ENCODE data around the gene MYBL2. TPM values are rescaled to one million over a fixed set of nuclear protein-coding genes. Genes with fewer than 3 reads are reported as not detected.
"Not testable (repeated sequence)": the region's sequence is repeated elsewhere in the genome, so short reads cannot be mapped to it uniquely, and the experiment has no call there.

The MYBL2 gene
- total RNA-seq, 1 experiment from 2014 or later, result 345 TPM

DNA sequence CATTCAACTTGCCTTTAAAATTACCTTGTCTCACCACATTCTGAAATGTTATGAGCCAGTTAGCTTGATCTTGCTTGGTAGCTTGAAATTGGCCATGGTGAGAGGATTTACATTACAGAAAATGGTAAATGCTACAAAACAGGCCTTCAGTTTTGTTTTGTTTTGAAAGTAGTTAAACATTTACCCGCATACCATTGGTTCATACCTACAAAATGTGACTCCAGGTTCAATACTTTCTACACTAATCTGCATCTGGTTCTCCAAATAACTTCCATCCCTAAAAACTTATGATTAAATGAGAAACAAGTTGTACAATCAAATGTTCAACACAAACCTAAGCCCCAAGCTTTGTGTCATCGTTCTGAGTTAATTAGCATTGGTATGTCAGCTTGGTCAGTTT, 30.5 kb upstream of the MYBL2 start:
- Histone ChIP-seq H3K27me3 (replicated peaks; ENCODE audit: control insufficient read depth, insufficient read depth, low read length) (no peaks in the 10 kb centered on the region), H3K4me1 (peaks cover 10% of the 10 kb centered on the region), H3K36me3 (ENCODE audit: control insufficient read depth, insufficient read depth, low read length) (0 out of 2 replicates have a peak, but pooled peaks cover 2% of the 10 kb centered on the region), H3K4me3 (ENCODE audit: low read depth, low read length) (no peak overlapping the region), H3K9me3 (no peaks in the 10 kb centered on the region)
- ChIA-PET POLR2A (interaction anchor here (0.6 to 1.0 kb wide), 3 partner anchors 31 to 41 kb away, joined by 3 to 5 read pairs (median 4); no protein-coding TSS in a partner anchor), CTCF (interaction anchor here (0.6 to 0.8 kb wide), 2 partner anchors 88 to 98 kb away, joined by 3 to 5 read pairs; no protein-coding TSS in a partner anchor)
- H3K27me3 Mint-ChIP-seq (ENCODE audit: insufficient read depth, unreplicated experiment), result no peaks in the 10 kb centered on the region
- BruUV-seq (replicated peaks), result no TSS peak
- H3K4me3 Mint-ChIP-seq (ENCODE audit: unreplicated experiment), result no peak overlapping the region
- peaks cover 62% of the 10 kb centered on the region for H3K36me3 Mint-ChIP-seq (ENCODE audit: insufficient read depth, unreplicated experiment)
- no peak overlapping the region for H3K27ac Mint-ChIP-seq (ENCODE audit: unreplicated experiment)
- DNase-seq, result no peak
- no peaks in the 10 kb centered on the region for H3K9me3 Mint-ChIP-seq (ENCODE audit: unreplicated experiment)
- TF ChIP-seq, protein P1, sequence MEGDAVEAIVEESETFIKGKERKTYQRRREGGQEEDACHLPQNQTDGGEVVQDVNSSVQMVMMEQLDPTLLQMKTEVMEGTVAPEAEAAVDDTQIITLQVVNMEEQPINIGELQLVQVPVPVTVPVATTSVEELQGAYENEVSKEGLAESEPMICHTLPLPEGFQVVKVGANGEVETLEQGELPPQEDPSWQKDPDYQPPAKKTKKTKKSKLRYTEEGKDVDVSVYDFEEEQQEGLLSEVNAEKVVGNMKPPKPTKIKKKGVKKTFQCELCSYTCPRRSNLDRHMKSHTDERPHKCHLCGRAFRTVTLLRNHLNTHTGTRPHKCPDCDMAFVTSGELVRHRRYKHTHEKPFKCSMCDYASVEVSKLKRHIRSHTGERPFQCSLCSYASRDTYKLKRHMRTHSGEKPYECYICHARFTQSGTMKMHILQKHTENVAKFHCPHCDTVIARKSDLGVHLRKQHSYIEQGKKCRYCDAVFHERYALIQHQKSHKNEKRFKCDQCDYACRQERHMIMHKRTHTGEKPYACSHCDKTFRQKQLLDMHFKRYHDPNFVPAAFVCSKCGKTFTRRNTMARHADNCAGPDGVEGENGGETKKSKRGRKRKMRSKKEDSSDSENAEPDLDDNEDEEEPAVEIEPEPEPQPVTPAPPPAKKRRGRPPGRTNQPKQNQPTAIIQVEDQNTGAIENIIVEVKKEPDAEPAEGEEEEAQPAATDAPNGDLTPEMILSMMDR (IDR thresholded peaks at IDR 0.05; ENCODE audit: insufficient read depth in 1 of 2, low read depth in 1 of 2, low read length in 1 of 2, severe bottlenecking in 1 of 2, unreplicated experiment in 1 of 2), result no peak
- intact Hi-C loops (cut with micrococcal nuclease; ENCODE audit: unreplicated experiment), result no loop called here
- H3K4me1 Mint-ChIP-seq (ENCODE audit: low read depth, unreplicated experiment), result peaks cover 15% of the 10 kb centered on the region

DNA sequence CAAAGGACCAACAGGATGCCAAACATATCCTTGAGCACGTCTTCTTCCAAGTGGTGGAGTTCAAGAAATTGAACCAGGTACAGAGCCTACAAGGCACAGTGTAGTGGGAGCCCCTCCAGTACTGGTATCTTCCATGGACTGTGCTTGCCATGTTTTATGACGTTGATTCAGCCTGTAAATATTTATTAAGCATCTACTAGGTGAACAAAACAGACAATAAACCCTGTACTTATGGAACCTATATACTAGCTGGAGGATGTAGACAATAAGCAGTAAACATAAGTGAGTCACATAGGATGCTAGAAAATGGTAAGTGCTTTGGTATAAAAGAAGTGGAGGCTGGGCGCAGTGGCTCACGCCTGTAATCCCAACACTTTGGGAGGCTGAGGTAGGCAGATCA, 24.4 kb upstream of the MYBL2 start:
- no peak for DNase-seq
- ChIA-PET CTCF (no interaction called here), POLR2A (no interaction called here)
- Histone ChIP-seq H3K4me3 (ENCODE audit: low read depth, low read length) (no peak overlapping the region), H3K4me1 (no peaks in the 10 kb centered on the region), H3K27me3 (replicated peaks; ENCODE audit: control insufficient read depth, insufficient read depth, low read length) (no peaks in the 10 kb centered on the region), H3K9me3 (no peaks in the 10 kb centered on the region), H3K36me3 (ENCODE audit: control insufficient read depth, insufficient read depth, low read length) (no peaks in the 10 kb centered on the region)
- peaks cover 63% of the 10 kb centered on the region for H3K36me3 Mint-ChIP-seq (ENCODE audit: insufficient read depth, unreplicated experiment)
- no peak overlapping the region for H3K4me3 Mint-ChIP-seq (ENCODE audit: unreplicated experiment)
- no peaks in the 10 kb centered on the region for H3K9me3 Mint-ChIP-seq (ENCODE audit: unreplicated experiment)
- no peaks in the 10 kb centered on the region for H3K4me1 Mint-ChIP-seq (ENCODE audit: low read depth, unreplicated experiment)
- H3K27ac Mint-ChIP-seq (ENCODE audit: unreplicated experiment), result no peak overlapping the region
- TF ChIP-seq, protein P1 (IDR thresholded peaks at IDR 0.05; ENCODE audit: insufficient read depth in 1 of 2, low read depth in 1 of 2, low read length in 1 of 2, severe bottlenecking in 1 of 2, unreplicated experiment in 1 of 2), result no peak
- intact Hi-C loops (cut with micrococcal nuclease; ENCODE audit: unreplicated experiment), result no loop called here
- BruUV-seq (replicated peaks), result no TSS peak
- no peaks in the 10 kb centered on the region for H3K27me3 Mint-ChIP-seq (ENCODE audit: insufficient read depth, unreplicated experiment)

DNA sequence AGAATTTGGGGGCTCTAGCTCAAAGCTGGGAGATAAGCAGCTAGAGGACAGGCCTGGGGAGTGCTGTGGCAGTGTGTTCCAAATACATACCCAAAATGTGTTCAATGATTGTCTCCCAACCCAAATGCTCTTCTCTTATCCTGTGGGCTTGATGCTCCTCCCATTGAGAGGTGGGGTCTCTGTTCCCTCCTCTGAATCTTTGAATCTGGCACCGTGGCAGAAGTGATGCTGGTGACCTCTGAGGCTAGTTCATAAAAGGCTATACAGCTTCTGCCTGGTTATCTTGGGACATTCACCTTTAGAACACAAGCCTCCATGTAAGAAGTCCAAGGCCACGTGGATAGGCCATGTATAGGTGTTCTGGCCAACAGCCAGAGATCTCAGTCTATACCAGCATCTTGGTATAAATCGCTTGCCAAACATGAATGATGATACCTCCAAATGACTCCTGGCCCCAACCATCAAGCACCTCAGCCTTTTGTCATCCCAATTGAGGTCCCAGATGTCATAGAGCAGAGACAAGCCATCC, 15.9 kb upstream of the MYBL2 start:
- Mint-ChIP-seq H3K27me3 (ENCODE audit: insufficient read depth, unreplicated experiment) (no peaks in the 10 kb centered on the region), H3K4me3 (ENCODE audit: unreplicated experiment) (no peak overlapping the region), H3K27ac (ENCODE audit: unreplicated experiment) (no peak overlapping the region), H3K4me1 (ENCODE audit: low read depth, unreplicated experiment) (no peaks in the 10 kb centered on the region), H3K9me3 (ENCODE audit: unreplicated experiment) (no peaks in the 10 kb centered on the region), H3K36me3 (ENCODE audit: insufficient read depth, unreplicated experiment) (peaks cover 22% of the 10 kb centered on the region)
- intact Hi-C loops (cut with micrococcal nuclease; ENCODE audit: unreplicated experiment), result no loop called here
- Histone ChIP-seq H3K4me1 (peaks cover 19% of the 10 kb centered on the region), H3K9me3 (0 out of 2 replicates have a peak, but pooled peaks cover 3% of the 10 kb centered on the region), H3K27me3 (replicated peaks; ENCODE audit: control insufficient read depth, insufficient read depth, low read length) (no peaks in the 10 kb centered on the region), H3K36me3 (ENCODE audit: control insufficient read depth, insufficient read depth, low read length) (no peaks in the 10 kb centered on the region), H3K4me3 (ENCODE audit: low read depth, low read length) (no peak overlapping the region)
- POLR2A ChIA-PET, result interaction anchor here (0.6 to 0.8 kb wide), 2 partner anchors 56 to 60 kb away, joined by 3 to 5 read pairs; partner anchors contain the start of gene IFT52
- DNase-seq, result peak in 1 of 2 experiments; percentile 36
- no TSS peak for BruUV-seq (replicated peaks)
- TF ChIP-seq, protein P1 (IDR thresholded peaks at IDR 0.05; ENCODE audit: insufficient read depth in 1 of 2, low read depth in 1 of 2, low read length in 1 of 2, severe bottlenecking in 1 of 2, unreplicated experiment in 1 of 2), result no peak
- CTCF ChIA-PET, result no interaction called here

DNA sequence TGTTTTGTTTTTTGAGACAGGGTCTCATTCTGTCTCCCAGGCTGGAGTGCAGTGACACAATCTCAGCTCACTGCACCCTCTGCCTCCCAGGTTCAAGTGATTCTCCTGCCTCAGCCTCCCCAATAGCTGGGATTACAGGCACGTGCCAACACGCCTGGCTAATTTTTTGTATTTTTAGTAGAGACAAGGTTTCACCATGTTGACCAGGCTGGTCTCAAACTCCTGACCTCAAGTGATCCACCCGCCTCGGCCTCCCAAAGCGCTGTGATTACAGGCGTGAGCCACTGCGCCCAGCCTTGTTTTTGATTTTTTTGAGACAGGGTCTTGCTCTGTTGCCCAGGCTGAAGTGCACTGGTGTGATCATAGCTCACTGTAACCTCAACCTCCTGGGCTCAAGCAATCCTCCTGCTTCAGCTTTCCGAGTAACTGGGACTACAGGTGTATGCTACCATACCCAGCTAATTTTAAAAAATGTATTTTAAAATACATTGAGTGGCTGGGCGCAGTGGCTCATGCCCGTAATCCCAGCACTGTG, 15.2 kb upstream of the MYBL2 start:
- POLR2A ChIA-PET; H3K9me3 Mint-ChIP-seq (ENCODE audit: unreplicated experiment); intact Hi-C loops (cut with micrococcal nuclease; ENCODE audit: unreplicated experiment); H3K27me3 Mint-ChIP-seq (ENCODE audit: insufficient read depth, unreplicated experiment); CTCF ChIA-PET; H3K4me3 ChIP-seq (ENCODE audit: low read depth, low read length); H3K27me3 ChIP-seq (replicated peaks; ENCODE audit: control insufficient read depth, insufficient read depth, low read length); H3K4me1 Mint-ChIP-seq (ENCODE audit: low read depth, unreplicated experiment); DNase-seq; H3K9me3 ChIP-seq; BruUV-seq (replicated peaks); H3K36me3 ChIP-seq (ENCODE audit: control insufficient read depth, insufficient read depth, low read length); H3K4me3 Mint-ChIP-seq (ENCODE audit: unreplicated experiment): not testable (repeated sequence)
- Mint-ChIP-seq H3K36me3 (ENCODE audit: insufficient read depth, unreplicated experiment) (peaks cover 17% of the 10 kb centered on the region), H3K27ac (ENCODE audit: unreplicated experiment) (peak overlapping the region; percentile 79)
- peaks cover 22% of the 10 kb centered on the region for H3K4me1 ChIP-seq
